Measurements from ENCODE around the gene CCND2.

DNA sequence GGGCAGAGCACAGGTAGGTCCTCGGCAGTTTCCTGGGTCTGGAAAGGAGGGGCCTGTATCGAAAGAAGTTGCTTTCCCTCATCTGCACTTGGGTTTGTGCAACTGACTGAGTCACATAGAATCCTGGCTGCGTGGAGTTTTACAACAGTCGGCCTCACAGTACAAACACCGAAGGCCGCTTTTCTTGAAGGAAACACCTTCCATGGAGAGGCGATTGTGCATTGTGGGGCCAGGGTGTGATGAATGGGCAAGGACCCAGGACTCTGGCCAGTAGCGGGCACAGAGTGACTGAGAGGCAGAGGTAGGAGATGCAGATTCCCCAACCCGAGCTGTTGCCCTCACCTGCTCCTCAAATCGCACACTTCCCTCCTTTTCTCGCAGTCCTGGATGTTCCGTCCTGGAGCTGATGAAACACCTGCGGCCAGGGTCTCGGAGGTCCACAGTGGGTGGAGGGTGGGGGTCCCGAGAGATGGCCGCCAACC lies 7.7 kb downstream of the CCND2 start:
- TF ChIP-seq CTCF (IDR thresholded peaks at IDR 0.05; ENCODE audit: low read depth, low read length) (no peak), EZH2phosphoT487 (IDR thresholded peaks at IDR 0.05; ENCODE audit: low read depth) (no peak)

Data from OCI-LY3 (cell line).